Breast epithelium (tissue), 4 donors: Measurements from ENCODE around the gene IGF2BP2. TPM values are rescaled to one million over a fixed set of nuclear protein-coding genes. Genes with fewer than 3 reads are reported as not detected.

Experiments used
- DNase-seq, 2 donors: peaks; one replicate each; pipeline ENCODE4 v3.0.0-alpha.2; 2019; ENCODE audit warnings: low spot score in 2 of 2
- H3K27ac ChIP-seq, 2 donors: fragments of 200-600 bp; sonication (generic) in 1 of 2; one replicate each; pipeline ENCODE4 v1.5.1; 2016 to 2019; ENCODE audit warnings: mild to moderate bottlenecking in 1 of 2
- H3K27me3 ChIP-seq, 2 donors: fragments of 200-600 bp; sonication (generic) in 1 of 2; one replicate each; pipeline versions ENCODE4 v1.5.1 to v1.6.0; 2017 to 2019; ENCODE audit warnings: control low read depth in 1 of 2, mild to moderate bottlenecking in 1 of 2
- H3K36me3 ChIP-seq: fragments of 200-600 bp; one replicate; pipeline ENCODE4 v1.5.1; 2019
- H3K4me1 ChIP-seq, 2 donors: fragments of 200-600 bp; sonication (generic); one replicate each; pipeline ENCODE4 v1.5.1; 2016 to 2019; ENCODE audit warnings: control low read depth in 1 of 2
- H3K4me3 ChIP-seq, 3 donors: fragments of 200-600 bp; sonication (generic); 1 replicate in 2 of 3; 2 replicates in 1 of 3; pipeline ENCODE4 v1.5.1; 2016 to 2019; ENCODE audit warnings: mild to moderate bottlenecking in 3 of 3, moderate library complexity in 2 of 3
- H3K9me3 ChIP-seq, 2 donors: fragments of 200-600 bp; sonication (generic) in 1 of 2; one replicate each; pipeline ENCODE4 v1.5.1; 2016 to 2019; ENCODE audit warnings: control low read depth in 1 of 2
- POLR2A ChIP-seq: fragments of 450-650 bp; IDR thresholded peaks from one replicate; pipeline ENCODE4 v1.6.1; 2016; ENCODE audit warnings: antibody characterized with exemption, mild to moderate bottlenecking, moderate library complexity
- POLR2AphosphoS5 ChIP-seq, 3 donors: sonication (generic); formaldehyde crosslinking; IDR thresholded peaks; one replicate each; pipeline ENCODE4 v1.6.1; 2017; ENCODE audit warnings: antibody characterized with exemption in 3 of 3
- intact Hi-C: fragments of 100-400 bp; cut with DNase I; formaldehyde crosslinking; loops from one replicate; pipeline ENCODE4 v1.15.1; 2023; ENCODE audit warnings: low total_unique reads
- total RNA-seq, 3 donors: library from RNA; depleted of rRNA; stranded (reverse); fragments of >200 nt; gene quantifications; one replicate each; pipeline ENCODE4 v1.1.0, GENCODE V29; 2016
- TF ChIP-seq, protein P1 (sequence below), 3 donors: fragments of 450-650 bp; IDR thresholded peaks; one replicate each; pipeline ENCODE4 v1.5.1; 2016 to 2017; ENCODE audit warnings: antibody characterized with exemption in 3 of 3, mild to moderate bottlenecking in 3 of 3, moderate library complexity in 3 of 3

Gene IGF2BP2
- total RNA-seq, 3 donors from 2014 or later = 4.9 to 27.5 (median 23.8) TPM

DNA sequence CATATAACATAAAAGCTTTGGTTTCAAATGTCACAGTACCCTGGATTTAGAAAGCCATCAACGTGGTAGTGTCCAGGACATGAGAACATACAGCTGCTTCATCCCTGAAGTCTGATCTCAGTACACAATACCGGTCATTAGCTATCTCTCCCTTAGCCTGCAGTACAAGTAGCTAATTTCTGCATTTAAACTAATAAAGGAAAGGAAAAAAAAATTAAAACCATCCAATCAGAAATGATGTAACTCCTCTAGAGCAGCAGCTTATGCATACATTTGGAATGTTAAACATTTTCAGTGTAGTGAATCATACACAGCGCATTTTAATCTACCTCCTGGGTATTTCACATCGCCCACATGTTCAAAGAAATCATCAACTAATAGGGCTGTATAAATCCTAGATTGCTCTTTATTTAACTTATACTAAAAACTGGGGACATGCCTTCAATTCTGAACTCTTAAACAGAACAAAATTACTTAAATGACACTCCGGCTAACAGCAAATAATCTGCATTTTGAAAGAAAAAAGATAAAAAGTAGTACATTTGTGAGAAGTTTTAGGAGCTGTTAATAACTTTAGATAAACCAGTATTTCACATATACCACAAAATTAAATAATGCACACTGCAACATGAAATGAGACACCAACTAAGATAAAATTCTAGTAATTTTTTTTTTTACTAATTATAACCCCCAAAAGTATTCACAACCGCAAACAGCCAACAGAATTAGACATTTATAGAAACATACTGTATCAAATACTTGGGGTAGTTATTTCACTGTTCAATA, 3.7 kb downstream of the IGF2BP2 start:
- Histone ChIP-seq H3K27ac (no peak overlapping the region), H3K27me3 (peaks cover 0 to 54% of the 10 kb centered on the region in 2 donors), H3K4me1 (peaks cover 0 to 2% of the 10 kb centered on the region in 2 donors)

DNA sequence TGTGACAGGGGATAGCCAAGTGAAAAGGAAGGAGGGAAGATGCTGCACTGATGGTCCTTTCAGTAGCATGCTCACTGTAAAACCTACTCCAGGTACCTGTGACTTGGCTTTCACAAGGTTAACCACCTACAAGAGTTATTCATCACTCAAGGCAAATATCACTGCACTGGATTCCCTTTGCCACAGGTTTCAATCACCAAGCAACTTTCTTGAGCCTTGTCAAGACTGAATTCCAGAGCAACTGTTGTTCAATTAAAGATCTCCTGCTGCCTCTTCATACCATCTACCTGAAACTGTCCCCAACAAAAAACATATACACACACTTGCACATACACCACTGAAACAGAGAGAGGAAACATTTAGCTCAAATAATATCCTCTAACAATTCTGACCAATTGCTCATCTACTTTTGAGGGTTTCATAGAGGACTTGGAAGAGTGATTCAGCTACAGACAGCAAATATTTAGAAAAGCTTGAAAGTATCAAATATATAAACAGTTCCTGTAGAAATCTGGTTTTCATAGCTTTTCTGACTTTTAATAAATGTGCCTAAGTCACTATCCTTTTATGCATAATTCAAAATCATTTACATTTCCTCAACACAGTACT, 6.5 kb downstream of the IGF2BP2 start:
- H3K36me3 ChIP-seq = no peaks in the 10 kb centered on the region
- no peak for DNase-seq
- H3K27me3 ChIP-seq = peaks cover 0 to 38% of the 10 kb centered on the region in 2 donors
- H3K4me3 ChIP-seq = no peak overlapping the region
- H3K4me1 ChIP-seq = no peaks in the 10 kb centered on the region
- no peak overlapping the region for H3K27ac ChIP-seq
- no peaks in the 10 kb centered on the region for H3K9me3 ChIP-seq
- intact Hi-C loops = no loop called here
- no peak for TF ChIP-seq POLR2AphosphoS5 (IDR thresholded peaks at IDR 0.05)
- TF ChIP-seq, protein P1, sequence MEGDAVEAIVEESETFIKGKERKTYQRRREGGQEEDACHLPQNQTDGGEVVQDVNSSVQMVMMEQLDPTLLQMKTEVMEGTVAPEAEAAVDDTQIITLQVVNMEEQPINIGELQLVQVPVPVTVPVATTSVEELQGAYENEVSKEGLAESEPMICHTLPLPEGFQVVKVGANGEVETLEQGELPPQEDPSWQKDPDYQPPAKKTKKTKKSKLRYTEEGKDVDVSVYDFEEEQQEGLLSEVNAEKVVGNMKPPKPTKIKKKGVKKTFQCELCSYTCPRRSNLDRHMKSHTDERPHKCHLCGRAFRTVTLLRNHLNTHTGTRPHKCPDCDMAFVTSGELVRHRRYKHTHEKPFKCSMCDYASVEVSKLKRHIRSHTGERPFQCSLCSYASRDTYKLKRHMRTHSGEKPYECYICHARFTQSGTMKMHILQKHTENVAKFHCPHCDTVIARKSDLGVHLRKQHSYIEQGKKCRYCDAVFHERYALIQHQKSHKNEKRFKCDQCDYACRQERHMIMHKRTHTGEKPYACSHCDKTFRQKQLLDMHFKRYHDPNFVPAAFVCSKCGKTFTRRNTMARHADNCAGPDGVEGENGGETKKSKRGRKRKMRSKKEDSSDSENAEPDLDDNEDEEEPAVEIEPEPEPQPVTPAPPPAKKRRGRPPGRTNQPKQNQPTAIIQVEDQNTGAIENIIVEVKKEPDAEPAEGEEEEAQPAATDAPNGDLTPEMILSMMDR (IDR thresholded peaks at IDR 0.05) = no peak
- TF ChIP-seq POLR2A = no peak

More for the DNA sequence above, 3.7 kb downstream of the IGF2BP2 start:
- TF ChIP-seq, protein P1 (IDR thresholded peaks at IDR 0.05) = no peak
- no peak for TF ChIP-seq POLR2AphosphoS5 (IDR thresholded peaks at IDR 0.05)
- Histone ChIP-seq H3K36me3 (no peaks in the 10 kb centered on the region), H3K4me3 (no peak overlapping the region), H3K9me3 (no peaks in the 10 kb centered on the region)
- intact Hi-C loops = no loop called here
- DNase-seq = no peak

DNA sequence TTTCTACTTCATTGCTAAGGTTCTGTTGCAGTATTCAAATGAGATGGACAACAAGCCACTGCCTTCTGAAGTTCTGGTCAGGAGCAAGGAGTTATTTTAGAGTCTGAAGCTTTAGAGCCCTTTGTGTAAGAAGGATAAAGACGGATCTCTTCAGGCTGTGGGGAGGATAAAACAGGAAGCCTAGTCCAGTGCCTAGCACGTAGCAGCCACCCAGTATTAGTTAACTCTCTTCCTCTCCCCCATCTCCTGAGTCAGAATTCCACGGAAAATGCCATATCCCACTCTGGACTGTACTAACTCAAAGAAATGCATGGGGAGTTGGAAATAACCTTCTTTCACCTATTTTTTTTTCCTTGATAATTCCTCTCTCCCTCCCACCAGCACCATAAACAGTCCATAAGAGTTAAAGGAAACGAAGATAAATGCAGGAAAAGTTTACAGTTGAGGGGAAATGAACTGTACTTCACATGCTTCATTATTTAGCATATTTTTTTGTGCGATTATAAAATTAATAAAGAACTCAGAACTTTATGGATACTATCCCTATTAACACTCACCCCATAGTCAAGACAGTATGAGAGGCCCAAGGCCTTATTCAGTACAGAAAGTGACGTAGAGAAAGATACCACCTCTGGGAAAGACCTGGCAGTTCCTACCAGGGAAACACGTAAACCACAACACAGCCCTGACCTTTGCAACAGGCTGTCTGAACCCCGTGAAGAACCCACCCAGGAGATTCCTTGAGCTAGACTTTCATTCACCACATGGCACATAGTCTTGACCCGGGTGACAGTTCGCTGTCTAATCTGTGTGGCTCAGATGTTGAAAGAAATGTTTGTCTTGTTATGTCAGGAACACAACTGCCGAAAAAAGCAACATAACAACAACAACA, 9.2 kb downstream of the IGF2BP2 start:
- intact Hi-C loops = no loop called here
- peaks cover 0 to 17% of the 10 kb centered on the region in 2 donors for H3K27me3 ChIP-seq

DNA sequence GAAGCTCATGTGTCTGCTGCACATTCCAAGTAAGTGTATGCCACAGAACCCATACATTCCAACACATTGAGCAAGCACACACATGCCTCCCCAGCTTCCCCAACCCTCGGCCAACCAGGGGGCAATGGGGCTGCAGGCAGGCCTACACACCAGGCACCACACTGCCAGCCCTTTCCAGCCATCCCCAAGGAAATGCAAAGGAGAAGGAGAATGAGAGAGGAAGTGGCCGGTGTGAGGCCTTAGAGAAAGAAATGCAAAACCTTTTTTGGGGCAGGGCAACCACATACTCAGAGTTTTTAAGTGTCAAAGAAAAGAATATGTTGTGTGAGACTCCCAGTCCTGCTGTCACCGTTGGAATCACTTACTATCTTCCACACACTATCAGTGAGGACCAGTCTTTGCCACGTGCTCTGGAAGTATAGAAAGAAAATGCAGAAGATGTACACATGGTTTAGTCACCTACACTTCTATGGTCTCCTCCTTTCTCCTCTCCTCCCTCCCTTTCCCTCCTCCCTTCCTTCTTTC, 11.1 kb downstream of the IGF2BP2 start:
- peaks cover 0 to 7% of the 10 kb centered on the region in 2 donors for H3K27me3 ChIP-seq
- H3K36me3 ChIP-seq = no peaks in the 10 kb centered on the region
- intact Hi-C loops = no loop called here
- no peak overlapping the region for H3K27ac ChIP-seq
- H3K4me1 ChIP-seq = no peaks in the 10 kb centered on the region
- TF ChIP-seq POLR2A = no peak
- DNase-seq = no peak
- no peaks in the 10 kb centered on the region for H3K9me3 ChIP-seq
- no peak overlapping the region for H3K4me3 ChIP-seq

More for the DNA sequence above, 9.2 kb downstream of the IGF2BP2 start:
- Histone ChIP-seq H3K9me3 (no peaks in the 10 kb centered on the region), H3K4me3 (no peak overlapping the region), H3K36me3 (no peaks in the 10 kb centered on the region), H3K4me1 (no peaks in the 10 kb centered on the region), H3K27ac (no peak overlapping the region)
- TF ChIP-seq, protein P1 (IDR thresholded peaks at IDR 0.05) = no peak
- TF ChIP-seq POLR2AphosphoS5 (IDR thresholded peaks at IDR 0.05) (no peak), POLR2A (no peak)
- no peak for DNase-seq

DNA sequence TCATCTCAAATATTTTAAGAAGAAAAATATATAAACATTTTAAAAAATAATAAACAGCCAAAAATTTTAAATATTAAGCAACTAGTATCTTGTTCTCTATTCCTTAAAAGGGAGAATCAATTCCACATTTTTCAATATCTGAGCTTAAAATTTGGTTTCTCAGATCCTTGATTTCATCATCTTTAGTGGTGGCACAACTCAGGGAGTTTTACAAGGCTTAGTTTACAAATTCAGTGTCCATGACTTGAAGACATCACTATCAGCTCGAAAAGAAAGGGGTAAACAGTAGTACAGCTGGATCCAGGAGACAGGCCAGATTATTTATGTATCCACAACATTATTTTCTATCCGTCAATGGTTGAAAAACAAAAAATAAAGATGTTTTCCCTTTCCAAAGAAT, 11.6 kb downstream of the IGF2BP2 start:
- no peak for DNase-seq
- intact Hi-C loops = no loop called here
- H3K4me1 ChIP-seq = no peaks in the 10 kb centered on the region
- TF ChIP-seq POLR2A = no peak
- TF ChIP-seq, protein P1 (IDR thresholded peaks at IDR 0.05) = no peak
- no peak for TF ChIP-seq POLR2AphosphoS5 (IDR thresholded peaks at IDR 0.05)
- no peak overlapping the region for H3K4me3 ChIP-seq
- H3K9me3 ChIP-seq = no peaks in the 10 kb centered on the region
- H3K27me3 ChIP-seq = peaks cover 0 to 2% of the 10 kb centered on the region in 2 donors
- no peaks in the 10 kb centered on the region for H3K36me3 ChIP-seq
- H3K27ac ChIP-seq = no peak overlapping the region
